Kasumi-1 (cell line): ENCODE data around the gene TAPBP.
A peak's percentile ranks its signal among the peaks of the same experiment; 100 is the strongest.
"Not testable (repeated sequence)": the region's sequence is repeated elsewhere in the genome, so short reads cannot be mapped to it uniquely, and the experiment has no call there.

Experiments used
- DNase-seq, 2 experiments: peaks; one replicate each; lab custom pipeline; 2025; lab: John Stamatoyannopoulos, UW

TAPBP gene

GRCh38 chr6:33313709-33314514, at the start of gene TAPBP:
Gene TAPBP (minus strand): TSS chr6:33314078. CDS start chr6:33314041, 37 bp downstream.
- DNase-seq = peak; percentile 61 to 73

- not testable (repeated sequence) for DNase-seq
Measured at GRCh38 chr6:33363486-33363885, 49.6 kb upstream of the TAPBP start.

GRCh38 chr6:33359331-33359730, 45.5 kb upstream of the TAPBP start:
- no peak for DNase-seq

- DNase-seq = not testable (repeated sequence)
Measured at GRCh38 chr6:33357160-33357871, 43.4 kb upstream of the TAPBP start.

GRCh38 chr6:33356295-33356694, 42.4 kb upstream of the TAPBP start:
- no peak for DNase-seq

GRCh38 chr6:33355860-33356259, 42.0 kb upstream of the TAPBP start:
- DNase-seq = not testable (repeated sequence)

GRCh38 chr6:33347816-33348215, 33.9 kb upstream of the TAPBP start:
- no peak for DNase-seq

- DNase-seq = not testable (repeated sequence)
Measured at GRCh38 chr6:33346972-33347371, 33.1 kb upstream of the TAPBP start.

- peak; percentile 62 to 66 for DNase-seq
Measured at GRCh38 chr6:33344701-33345697, 31.1 kb upstream of the TAPBP start.

GRCh38 chr6:33343953-33344611, 30.2 kb upstream of the TAPBP start:
- no peak for DNase-seq

GRCh38 chr6:33343606-33343952, 29.7 kb upstream of the TAPBP start:
- not testable (repeated sequence) for DNase-seq

GRCh38 chr6:33339193-33339592, 25.3 kb upstream of the TAPBP start:
- DNase-seq = no peak

GRCh38 chr6:33336495-33336894, 22.6 kb upstream of the TAPBP start:
- DNase-seq = no peak

GRCh38 chr6:33335916-33336315, 22.0 kb upstream of the TAPBP start:
- no peak for DNase-seq

GRCh38 chr6:33333666-33334065, 19.8 kb upstream of the TAPBP start:
- DNase-seq = no peak

GRCh38 chr6:33330736-33331135, 16.9 kb upstream of the TAPBP start:
- no peak for DNase-seq

GRCh38 chr6:33329058-33329457, 15.2 kb upstream of the TAPBP start:
- DNase-seq = no peak

- peak; percentile 9 to 28 for DNase-seq
Measured at GRCh38 chr6:33324125-33324524, 10.2 kb upstream of the TAPBP start.

- DNase-seq = no peak
Measured at GRCh38 chr6:33323623-33323948, 9.7 kb upstream of the TAPBP start.

- no peak for DNase-seq
Measured at GRCh38 chr6:33321227-33321626, 7.3 kb upstream of the TAPBP start.

- DNase-seq = no peak
Measured at GRCh38 chr6:33320315-33321181, 6.7 kb upstream of the TAPBP start.
